ENCODE measurements around the gene ZNF417.
"Not testable (repeated sequence)": the region's sequence is repeated elsewhere in the genome, so short reads cannot be mapped to it uniquely, and the experiment has no call there.

ZNF417 gene

DNA sequence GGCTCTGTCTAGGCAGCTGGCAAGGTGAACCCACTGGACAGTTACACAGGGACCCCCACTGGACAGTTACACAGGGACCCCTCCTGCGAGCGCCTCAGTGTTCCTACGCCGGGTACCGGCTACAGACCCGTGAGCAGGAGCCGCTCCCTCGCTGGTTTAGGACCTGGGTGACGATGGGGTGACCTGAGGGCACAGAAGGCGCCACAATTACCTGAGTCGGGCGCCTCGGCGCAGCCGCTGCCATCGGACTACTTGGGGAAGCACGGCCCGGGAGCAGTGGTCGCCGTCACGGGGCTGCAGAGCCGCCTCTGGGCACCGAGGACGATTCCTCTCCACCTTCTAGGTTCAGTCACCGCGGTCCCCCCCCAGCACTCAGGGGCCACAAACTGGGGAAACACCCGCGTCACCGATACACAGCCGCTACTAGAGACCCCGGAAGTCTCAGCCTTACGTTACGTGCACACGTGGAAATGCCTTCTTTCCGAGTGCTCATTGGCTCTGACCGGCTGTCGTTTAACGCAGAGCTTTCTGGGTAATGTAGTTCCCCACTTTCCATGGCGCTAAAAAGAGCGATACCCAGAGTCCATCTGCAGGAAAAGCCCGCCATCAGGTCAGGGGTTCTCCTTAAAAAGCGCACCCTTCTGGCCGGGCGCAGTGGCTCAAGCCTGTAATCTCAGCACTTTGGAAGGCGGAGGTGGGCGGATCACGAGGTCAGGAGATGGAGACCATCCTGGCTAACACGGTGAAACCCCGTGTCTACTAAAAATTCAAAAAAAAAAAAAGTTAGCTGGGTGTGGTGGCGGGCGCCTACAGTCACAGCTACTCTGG lies at the start of gene ZNF417:
Gene ZNF417 (minus strand): TSS at position 425 of the 828 bp plus-strand sequence. CDS start 181 bp downstream, at position 244.
- peak; percentile 92 to 94 for DNase-seq

GRCh38 chr19:57964761-57965160 lies 48.4 kb upstream of the ZNF417 start:
- no peak for DNase-seq

DNA sequence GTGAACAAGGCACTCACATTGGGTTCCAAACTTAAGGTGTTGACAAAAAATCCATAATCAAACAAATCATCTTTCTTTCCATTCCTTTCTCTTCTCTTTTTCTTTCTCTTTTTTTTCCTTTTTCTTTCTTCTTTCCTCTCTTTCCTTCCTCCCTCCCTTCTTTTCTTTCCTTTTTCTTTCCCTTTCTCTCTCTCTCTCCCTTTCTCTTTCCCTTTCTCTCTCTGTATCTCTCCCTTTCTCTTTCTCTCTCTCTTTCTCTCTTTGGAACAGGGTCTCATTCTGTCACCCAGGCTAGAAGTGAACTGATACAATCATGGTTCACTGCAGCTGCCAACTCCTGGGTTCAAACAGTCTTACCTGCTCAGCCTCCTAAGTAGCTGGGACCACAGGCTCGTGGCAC lies 45.4 kb upstream of the ZNF417 start:
- no peak for DNase-seq

DNA sequence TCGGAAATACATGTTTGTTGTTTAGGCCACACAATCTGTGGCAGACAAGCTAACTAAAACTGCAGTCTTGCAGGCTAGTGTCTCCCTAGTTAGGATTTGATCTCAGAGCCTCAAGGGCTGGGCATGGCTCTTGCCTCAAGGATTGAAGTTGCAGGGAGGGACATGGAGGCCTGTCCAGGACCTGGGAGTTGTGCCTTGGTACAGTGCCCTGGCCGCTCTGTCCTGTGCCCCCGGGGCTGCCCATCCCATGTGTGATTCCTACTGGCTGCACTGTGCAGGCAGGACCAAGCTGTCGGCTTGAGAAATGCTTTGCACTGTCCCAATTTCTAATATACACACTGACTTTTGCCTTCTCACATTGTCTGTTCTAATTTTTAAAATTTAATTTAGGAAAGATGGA lies 38.6 kb upstream of the ZNF417 start:
- no peak for DNase-seq

DNA sequence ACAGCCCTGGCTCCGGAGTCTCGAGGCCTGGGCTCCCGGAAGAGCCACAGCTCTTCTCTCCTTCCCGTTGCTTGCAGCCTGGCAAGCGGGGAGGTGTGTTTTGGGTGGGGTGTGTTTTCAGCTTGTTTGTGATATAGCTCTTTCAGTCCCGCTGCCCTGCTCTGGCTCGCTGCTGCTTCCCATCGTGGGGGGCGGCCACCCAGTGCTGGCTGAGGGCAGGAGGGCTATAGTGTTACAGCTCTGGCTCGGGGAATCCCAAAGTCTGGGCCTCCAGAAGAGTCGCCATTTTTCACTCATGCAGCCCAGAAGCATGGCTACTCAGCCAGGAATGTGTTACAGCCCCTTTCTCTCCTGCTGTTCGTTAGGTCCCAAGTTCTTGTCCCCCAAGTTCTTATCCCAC lies 33.3 kb upstream of the ZNF417 start:
- DNase-seq = no peak

- DNase-seq = no peak
These were observed 32.9 kb upstream of the ZNF417 start for GRCh38 chr19:57949296-57949695.

DNA sequence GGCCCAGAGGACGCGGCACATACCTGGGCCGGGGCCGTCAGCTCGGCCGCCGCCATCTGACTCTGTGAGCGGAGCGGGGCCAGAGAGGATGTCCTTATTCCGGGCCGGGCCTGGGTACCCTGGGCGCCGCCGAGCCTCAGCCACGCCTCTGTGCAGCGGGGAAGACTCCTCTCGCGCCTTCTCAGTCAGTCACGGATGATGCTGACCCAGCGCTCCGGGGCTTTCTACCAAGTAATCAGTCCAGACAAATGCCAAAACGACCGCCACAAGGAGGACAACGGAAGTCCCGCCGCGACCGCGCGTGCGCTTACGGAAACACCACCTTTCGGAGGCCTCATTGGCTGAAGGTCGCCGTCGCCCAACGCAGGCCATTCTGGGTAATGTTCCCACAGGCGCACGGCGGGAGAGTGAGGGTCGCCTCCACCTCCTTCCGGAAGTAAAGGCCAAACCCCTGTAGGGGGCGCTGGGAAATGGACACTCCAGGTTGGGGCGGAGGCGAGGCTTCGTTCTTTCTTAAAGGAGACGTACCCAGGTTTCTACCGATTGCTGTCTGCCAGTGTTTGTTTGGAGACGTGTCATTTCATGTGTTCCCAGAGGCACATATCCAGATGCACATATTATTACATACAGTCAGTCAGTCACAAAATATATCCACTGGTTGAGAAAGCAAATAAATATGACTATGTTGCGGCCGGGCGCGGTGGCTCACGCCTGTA lies 31.2 kb upstream of the ZNF417 start, which contains the start of gene ZNF256:
Gene ZNF256 (minus strand): TSS at position 288 of the 716 bp plus-strand sequence. CDS start 232 bp downstream, at position 56.
- DNase-seq = peak; percentile 90 to 91

- no peak for DNase-seq
These were observed 30.7 kb upstream of the ZNF417 start for GRCh38 chr19:57947088-57947418.

DNA sequence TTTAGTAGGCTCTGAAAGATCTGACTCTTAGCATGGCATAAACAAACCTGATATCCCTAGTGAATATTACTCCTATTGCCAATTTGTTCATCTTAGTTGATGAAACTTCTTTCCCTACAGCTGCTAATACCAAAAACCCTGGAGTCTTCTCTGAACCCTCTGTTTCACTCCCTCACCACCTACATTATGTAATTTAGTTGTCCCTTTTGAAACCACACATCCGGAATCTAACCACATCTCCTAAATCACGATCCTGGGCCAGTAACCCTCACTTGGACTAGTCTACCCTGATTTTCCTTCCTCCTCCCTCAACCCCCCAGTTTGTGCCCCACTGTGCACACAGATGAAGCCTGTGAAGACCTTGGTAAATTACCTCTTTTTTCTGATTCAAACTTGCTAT lies 29.9 kb upstream of the ZNF417 start:
- DNase-seq = no peak

GRCh38 chr19:57941593-57941992 lies 25.2 kb upstream of the ZNF417 start:
- no peak for DNase-seq

DNA sequence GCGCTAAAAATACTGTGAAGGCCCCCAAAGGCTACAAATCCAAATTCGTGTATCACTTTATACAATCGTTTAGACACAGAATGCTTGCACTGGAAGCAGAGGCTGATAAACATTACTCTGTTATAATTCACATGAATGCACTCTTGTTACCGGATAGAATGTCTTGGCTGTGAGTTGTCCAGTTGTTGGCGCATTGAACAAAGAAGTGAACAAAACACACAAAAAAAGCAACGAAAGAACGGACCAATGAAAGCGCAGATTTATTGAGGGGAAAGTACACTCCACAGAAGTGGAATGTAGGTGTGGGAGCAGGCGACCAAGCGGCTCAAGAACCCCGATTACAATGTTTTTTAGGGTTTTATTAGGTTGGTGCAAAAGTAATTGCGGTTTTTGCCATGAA lies 19.3 kb upstream of the ZNF417 start:
- no peak for DNase-seq

DNA sequence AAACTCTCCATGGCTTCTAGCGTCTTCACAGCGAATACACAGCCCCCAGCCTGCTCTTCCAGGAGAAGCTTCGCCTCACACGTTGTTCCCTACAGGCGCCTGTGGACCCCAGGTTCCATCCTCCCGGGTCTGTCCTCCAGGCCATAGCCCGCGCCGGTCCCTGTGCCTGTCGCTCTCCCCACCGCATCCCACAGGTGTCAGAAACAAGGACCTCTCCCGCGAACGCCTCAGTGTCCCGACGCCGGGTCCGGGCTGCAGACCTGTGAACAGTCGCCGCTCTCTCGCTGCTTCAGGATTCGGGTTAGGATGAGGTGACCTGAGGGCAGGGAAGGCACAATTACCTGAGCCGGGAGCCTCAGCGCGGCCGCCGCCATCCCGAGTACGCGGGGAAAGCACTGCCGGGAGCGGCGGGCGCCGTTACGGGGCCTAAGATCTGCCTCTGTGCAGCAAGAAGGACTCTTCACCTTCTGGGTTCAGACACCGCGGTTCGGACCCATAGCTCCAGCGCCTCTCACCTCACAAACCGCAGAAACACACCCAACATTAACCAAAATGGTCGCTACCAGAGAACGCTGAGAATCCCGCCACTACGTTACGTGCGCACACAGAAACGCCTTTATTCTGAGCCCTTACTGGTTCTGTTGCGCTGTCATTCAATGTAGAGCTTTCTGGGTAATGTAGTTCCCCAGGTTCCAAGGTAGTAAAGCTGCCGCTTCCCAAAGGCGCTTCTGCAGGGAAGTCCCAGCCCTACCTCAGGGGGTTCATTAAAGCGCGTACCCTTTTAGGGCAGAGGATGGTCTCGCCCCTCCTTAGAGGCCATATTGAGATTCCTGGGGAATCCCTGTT lies 18.7 kb upstream of the ZNF417 start, which contains the start of gene ZNF418:
Gene ZNF418 (minus strand): TSS at position 583 of the 846 bp plus-strand sequence. CDS start 1,580 bp downstream, outside the sequence.
- peak; percentile 60 to 70 for DNase-seq

- DNase-seq = no peak
These were observed 11.2 kb upstream of the ZNF417 start for GRCh38 chr19:57927587-57927986.

DNA sequence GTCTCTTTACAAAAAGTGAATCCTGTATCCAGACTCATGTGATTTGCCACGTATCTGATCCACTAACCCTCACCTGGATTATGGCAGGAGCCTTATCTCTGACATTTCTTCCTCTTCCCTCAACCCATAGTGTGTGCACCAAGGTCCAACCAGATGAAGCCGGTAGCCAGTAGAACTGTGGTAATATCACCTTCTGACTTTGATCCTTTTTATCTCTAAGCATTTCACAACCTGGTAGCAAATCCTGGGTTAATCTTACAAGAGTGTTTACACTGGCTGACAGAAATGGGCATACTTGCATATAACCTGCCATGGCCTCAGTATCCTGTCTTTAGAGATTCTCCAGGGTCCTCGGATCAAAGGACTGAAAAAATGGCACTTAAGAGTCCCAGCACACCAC lies 1.9 kb downstream of the ZNF417 start:
- no peak for DNase-seq

DNA sequence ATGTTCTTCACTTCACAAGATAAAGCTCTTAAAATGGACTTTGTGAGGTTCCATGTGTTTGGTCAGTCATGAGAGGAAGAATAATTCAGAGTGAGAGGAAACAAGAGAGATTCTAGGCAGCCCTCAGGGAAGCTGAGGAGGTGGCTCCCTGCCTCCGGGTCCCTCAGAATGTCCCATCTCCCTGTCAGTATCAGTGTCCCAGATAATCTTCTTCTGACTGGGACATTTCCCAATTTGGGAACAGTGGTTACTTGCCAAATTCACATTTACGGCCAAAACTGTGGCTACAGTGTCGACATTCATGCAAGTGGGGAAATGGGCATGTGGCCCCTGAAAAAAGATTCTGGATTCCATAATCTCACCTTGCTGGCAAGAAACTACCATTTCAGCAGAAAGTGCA lies 9.0 kb downstream of the ZNF417 start:
- DNase-seq = no peak

GRCh38 chr19:57905258-57905657 lies 11.1 kb downstream of the ZNF417 start:
- DNase-seq = no peak

GRCh38 chr19:57903618-57904184 lies 12.7 kb downstream of the ZNF417 start:
- DNase-seq = no peak

GRCh38 chr19:57900311-57900710 lies 16.1 kb downstream of the ZNF417 start:
- DNase-seq = no peak

DNA sequence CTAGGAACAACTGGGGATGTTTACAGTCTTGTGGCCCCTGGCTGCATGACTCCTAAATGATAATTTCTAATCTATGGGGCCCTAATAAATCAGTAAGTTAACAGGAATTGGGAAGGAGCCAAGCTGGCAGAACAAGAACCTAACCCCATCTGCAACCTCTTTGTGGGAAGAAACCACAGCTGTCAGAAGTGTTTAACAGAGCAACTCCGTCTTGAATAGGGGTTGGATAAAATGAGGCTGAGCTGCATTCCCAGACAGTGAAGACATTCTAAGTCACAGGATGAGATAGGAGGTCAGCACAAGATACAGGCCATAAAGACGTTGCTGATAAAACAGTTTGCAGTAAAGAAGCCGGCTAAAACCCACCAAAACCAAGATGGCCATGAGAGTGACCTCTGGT lies 25.7 kb downstream of the ZNF417 start:
- not testable (repeated sequence) for DNase-seq

GRCh38 chr19:57888560-57889231 lies 27.7 kb downstream of the ZNF417 start, which contains the start of gene ZNF814:
TSS of gene ZNF814 (minus strand) at chr19:57889037. CDS start at chr19:57888802, 235 bp downstream.
- peak; percentile 83 to 89 for DNase-seq

GRCh38 chr19:57888107-57888559 lies 28.3 kb downstream of the ZNF417 start:
- DNase-seq = no peak
